GM18505 (cell line): ENCODE data around the gene LRRC4B.

Experiments used
- ATAC-seq: cut with Tn5 transposase; IDR thresholded peaks from one replicate; pipeline ENCODE4 v1.9.1; 2021; ENCODE audit not compliant: unreplicated experiment
- POLR2A ChIP-seq: IDR thresholded peaks from 4 replicates; pipeline ENCODE4 v1.6.1; 2011; ENCODE audit warnings: borderline replicate concordance; ENCODE audit not compliant: insufficient read depth, insufficient read length; ENCODE audit errors: extremely low read depth

Gene LRRC4B

DNA sequence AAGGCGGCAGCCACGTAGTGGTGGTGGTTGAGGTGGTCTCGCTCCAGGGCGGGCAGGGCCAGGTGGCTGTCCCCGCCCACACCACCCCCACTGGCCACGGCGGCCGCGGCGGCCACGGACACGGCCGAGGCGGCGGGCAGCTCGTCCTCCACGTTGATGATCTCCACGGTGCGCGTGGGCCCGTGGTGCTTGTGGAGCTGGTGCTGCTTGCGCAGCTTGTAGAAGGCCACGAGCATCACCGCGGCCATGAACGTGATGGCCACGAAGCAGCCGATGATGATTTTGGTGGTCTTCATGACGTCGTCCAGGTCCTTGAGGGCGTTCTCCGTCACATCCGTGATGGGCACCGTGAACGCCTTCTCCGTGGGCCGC is 50.5 kb downstream of the LRRC4B start:
- no peak for ATAC-seq

DNA sequence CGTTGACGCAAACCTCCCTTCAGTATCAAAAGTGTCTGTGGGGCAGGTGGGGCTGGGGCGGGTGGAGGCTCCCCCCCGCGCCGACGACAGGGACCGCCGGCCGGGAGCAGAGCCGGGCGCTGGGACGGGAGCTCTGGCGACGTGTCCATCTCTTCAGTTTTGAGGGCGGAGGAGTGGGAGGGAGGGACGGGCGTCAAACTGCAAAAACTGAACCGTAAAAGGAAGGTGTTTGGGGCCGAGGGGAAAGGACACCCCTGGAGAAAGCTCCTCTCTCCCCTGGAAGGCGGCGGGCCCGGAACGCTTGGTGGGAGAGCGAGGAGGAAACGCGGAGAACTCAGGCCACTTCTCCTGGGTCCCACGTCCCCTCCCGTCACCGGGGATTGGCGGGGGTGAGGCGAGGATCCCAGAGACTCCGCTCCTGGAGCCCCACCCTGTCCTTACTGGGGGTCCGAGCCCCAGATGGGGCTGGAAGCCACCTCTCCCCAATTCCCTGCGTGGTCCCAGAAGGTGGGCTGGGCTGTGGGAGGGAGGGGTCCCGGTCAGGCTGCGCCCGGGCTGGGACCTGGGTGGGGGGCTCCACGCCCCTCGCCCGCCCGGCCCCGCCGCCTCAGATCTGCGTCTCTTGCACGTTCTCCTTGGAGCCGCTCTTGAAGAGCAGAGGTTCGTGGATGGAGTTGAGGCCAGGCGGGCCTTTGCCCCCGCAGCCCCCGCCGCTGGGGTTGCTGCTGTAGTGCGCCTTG is 51.1 kb downstream of the LRRC4B start:
- no peak for ATAC-seq

More for the DNA sequence above, 50.5 kb downstream of the LRRC4B start:
- TF ChIP-seq POLR2A: no peak

DNA sequence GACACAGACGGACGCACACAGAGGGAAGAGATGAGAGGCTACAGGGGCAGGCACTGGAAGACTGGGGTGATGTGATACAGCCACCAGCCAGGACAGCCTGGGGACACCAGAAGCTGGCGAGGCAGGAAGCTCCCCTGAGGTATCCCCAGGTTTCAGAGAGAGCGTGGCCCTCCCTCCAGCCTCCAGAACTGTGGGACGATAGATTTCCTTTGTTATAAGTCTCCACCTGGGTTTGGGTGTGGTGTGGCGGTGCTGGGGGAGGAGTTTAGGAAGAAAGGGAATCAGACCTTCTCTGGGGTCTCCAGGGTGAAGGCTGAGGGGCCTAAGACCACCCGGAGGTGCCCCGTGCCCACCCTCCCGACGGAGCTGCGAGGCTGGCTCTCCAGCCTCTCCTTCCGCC is 51.8 kb downstream of the LRRC4B start:
- TF ChIP-seq POLR2A: no peak
- ATAC-seq: no peak

More for the DNA sequence above, 51.1 kb downstream of the LRRC4B start:
- TF ChIP-seq POLR2A: no peak

DNA sequence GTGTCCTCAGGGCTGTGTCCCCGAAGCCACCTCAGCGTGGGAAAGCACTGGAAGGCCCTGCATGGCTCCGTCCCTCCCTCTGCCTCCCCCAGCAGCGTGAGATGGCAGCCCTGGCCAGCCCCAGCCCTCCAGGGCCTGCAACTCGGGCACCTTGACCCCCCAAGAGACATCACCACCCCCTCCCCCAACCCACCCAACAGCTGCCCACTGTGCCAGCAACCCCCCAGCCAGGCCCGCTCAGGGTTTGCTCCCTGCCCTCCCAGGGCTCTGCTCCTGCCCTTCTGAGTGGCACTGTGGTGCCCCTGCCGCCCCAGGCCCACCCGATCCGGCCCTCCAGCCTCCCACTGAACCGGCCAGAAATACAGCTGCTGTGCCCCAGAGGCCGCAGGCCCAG is 53.1 kb downstream of the LRRC4B start:
- no peak for ATAC-seq
- no peak for TF ChIP-seq POLR2A

DNA sequence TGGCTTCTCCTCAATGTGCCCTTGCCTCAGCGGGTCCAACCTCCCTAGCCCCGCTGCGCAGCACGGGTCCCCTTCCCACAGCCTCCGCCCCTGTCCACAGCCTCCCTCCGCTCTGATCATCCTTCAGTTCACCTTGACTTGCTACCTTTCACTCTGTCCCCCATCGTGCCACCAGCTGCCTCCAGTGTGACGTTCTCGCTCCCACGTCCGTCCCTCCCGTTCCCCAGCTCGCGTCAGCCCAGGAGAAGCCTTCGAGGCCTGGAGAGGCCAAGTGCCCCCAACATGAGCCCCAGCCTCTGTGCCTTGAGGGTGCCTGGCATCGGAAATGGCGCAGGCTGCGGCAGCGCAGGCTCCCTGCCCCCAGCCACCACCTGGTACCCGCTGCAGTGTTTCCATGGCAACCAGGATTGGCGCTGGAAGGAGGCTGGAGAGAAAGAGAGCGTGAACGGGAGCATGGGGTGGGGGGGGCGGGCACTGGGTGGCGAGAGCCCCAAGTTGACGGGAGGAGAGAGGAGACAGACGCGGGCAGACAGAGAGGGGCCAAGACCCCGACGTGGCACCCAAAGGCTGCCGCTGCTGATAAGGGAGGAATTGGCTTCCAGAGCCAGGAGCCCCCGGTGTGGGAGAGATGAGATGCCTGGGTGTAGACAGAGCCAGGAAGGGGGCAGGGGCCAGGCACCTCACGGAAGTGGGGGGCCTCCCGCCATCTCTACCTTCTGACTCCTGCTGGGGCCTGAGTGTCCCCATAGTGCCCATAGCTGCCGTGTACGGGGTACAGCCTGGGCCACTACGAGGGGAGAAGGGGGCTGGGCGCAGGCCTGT is 53.7 kb downstream of the LRRC4B start:
- no peak for ATAC-seq
- no peak for TF ChIP-seq POLR2A

DNA sequence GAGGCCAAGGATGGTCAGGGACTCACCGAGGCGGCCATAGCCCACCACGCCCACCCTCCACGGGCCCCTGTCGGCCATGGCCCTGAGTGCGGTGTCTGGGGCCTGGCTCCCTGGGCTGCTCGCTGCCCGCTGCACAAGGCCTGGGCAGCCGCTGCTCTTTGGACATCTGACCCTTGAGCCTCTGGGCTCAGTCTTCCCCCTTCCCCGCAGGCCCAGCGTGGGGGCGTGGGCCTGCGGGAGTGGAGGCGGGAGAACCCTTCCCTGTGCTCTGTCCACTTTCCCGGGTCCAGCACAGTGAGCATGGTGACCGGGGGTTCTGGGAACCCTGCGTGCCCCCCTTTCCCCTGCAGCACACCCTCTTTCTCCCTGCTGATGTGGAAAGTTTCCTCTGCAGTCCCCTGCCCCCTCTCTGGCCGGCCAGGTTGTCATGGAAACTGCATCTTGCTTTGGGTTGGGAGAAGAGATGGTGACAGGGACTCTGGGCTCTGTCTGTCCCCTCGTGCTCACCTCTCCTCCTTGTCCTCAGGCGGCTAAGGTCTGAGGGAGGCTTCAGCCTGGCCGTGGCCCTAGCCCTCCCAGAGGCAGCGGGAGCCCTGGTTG is 54.4 kb downstream of the LRRC4B start, which contains the start of gene ASPDH:
ASPDH (minus strand) TSS at position 168 of the 600 bp plus-strand sequence; CDS start at position 78, 90 bp downstream.
- no peak for ATAC-seq
- TF ChIP-seq POLR2A: no peak

DNA sequence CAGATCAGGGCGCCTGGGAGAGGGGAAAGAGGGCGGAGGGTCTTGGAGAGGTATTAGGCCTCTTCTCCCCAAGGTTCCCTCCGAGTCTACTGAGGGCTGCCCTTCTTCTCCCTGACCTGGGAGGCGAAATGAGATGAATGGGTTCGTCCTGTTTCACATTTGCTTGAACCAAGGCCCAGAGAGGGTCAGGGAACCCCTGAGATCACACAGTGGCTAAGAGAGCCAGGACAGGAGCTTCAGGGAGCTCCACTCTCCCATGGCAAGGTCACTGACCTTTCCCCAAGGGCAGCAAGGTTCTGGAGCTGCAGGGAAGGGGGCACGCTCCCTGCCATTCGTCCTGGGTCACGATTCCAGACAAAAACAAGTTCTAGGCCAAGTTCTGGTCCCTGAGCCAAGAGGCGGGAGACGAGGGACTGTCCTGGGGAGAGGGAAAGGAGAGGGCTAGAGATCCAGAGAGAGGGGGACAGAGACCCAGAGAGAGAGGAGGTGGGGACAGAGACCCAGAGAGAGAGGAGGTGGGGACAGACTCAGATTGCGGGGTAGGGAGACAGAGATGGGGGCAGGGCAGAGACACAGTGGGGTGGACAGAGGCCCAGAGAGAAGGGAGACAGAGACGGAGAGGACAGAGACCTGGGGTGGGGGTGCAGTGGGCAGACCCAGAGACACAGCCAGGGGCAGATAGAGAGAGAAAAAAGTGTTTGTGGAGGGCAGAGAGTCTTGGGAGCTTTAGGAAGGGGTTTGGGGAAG is 55.1 kb downstream of the LRRC4B start:
- TF ChIP-seq POLR2A: no peak

DNA sequence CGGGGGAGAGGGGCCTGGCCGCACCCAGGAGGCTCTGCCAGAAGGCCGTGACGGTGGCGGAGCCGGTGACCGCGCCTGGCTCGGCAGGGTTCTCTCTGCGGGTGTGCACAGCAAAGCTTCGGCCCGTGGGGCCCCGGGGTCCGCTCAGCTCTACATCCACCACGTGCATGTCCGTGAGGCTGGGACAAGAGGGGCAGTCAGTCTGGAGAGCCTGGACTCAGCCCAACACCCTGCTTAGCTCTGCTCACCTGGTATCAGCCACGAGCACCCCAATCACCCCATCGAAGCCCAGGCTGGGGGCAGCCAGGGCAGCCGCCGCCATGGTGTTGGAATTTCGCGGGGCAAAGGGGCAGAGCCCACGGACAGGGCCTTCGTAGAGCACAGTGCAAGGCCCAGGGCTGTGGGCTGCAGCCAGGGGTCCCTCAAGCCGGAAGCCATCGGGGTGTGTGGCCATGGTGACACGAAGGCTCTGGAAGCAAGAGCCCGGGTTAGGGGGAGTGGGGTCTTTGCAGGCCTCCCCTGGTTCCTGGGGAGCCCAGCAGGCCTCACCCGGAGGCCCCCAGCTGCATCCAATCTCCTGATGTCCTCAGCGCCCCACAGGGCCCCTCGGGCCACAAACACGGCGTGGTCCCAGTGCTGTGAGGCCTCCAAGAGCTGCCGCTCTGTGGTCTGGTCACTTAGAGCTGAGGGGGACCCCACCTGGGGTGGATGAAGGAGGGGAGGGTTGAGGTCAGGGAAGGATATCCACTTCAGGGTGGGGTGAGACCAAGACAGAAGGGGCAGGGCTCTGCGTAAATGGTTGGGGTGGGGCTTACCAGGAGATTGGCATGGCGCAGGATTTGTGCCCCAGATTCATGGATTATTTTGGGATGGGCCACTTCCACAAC is 55.9 kb downstream of the LRRC4B start:
- no peak for ATAC-seq

More for the DNA sequence above, 55.1 kb downstream of the LRRC4B start:
- ATAC-seq: no peak

DNA sequence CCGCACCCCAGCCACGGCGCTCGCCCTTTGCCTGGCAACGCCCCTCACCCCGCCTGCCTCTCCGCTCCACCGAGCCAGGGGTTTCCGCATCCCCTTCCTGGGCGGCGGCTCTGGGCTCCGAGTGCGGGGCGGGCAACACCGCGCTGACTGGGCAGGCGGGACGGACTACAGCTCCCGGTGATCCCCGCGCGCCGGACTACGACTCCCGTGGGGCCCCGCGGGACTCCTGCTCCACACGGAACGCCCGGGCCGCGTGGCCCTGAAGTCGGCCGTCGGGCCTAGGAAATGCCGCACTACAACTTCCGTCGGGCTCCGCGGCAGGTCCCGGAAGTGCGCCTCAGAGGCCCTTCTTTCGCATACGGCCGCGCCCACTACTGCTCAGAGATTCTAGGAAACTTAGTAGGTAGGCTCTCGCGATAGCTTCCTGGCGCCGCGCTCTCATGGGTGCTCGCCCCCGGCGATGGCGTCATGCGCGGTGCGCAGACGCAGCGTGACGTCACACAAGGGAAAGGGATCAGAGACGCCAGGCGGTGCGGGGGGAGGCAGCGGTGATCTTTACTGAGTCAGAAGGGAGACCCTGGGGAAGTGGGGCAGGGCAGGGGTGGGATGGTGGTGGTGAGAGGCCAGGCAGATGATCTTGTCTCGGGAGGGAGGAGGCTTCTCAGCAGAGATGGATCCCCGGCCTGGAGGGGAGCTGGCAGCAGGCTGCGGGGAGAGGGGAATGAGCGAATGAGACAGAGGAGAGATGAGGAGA is 57.0 kb downstream of the LRRC4B start, which contains the start of gene JOSD2:
JOSD2 (minus strand) TSS at position 123 of the 754 bp plus-strand sequence. CDS start 760 bp downstream, outside the sequence.
- ATAC-seq: peak; percentile 83
- peak; percentile 47 for TF ChIP-seq POLR2A

More for the DNA sequence above, 55.9 kb downstream of the LRRC4B start:
- no peak for TF ChIP-seq POLR2A

DNA sequence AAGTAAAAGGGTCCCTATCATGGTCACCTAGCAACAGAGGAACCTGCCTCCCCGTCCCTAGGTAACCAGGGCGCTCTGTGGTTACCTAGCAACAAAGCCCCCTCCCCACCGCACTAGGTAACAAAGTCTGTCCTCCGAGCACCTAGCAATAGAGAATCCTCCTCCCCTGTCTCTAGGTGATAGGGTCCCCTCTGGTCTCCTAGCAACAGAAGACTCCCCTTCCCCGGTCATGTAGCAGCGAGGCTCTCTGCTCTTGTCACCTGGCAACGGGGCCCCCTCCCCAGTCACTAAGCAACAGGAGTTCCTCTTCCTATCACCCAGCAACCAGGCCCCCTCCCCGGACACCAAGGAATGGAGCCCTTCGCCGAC is 57.6 kb downstream of the LRRC4B start:
- no peak for TF ChIP-seq POLR2A
- no peak for ATAC-seq

DNA sequence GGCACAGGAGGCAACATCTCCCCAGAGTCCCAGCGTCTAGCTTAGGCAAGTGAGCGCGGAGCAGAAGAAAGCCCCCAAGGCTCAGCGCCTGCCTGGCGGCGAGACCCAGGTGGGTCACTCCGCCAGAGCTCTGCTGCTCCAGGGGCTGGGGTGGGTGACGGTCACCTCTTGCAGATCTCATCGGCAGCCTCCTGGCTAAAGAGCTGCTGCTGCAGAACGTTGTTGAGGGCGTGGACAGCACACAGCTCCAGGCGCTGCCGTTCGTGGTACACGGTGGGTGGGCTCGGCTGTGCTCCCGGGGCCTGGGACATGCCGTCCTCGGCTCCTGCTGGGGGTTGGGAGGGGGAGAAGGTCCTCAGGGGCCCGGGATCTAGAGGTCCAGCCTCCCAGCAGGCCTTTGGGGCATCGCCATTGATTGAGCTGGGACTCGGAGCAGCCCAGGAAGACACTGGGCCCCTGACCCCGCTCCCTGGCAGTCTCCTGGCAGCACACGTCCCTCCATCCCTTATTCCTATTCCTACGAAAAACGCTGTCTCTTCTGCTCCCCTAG is 58.0 kb downstream of the LRRC4B start:
- no peak for ATAC-seq
- no peak for TF ChIP-seq POLR2A

DNA sequence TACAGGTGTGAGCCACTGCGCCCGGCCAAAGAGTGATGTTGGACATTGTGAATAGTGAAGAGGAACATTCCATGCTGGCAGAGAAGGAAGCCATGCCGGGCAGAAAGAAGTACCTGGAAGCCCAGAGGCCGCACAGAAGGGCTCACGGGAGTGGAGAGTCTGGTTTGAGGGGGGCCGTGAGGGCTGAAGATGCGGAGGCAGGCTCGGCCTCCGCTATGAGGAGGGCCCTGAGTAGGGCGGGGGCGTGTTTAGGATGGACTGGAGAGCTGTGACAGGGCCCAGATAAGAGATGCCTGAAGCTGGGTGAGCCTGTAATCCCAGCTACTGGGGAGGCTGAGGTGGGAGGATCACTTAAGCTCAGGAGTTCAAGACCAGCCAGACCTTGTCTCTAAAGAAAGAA is 58.9 kb downstream of the LRRC4B start:
- TF ChIP-seq POLR2A: no peak
- ATAC-seq: no peak

DNA sequence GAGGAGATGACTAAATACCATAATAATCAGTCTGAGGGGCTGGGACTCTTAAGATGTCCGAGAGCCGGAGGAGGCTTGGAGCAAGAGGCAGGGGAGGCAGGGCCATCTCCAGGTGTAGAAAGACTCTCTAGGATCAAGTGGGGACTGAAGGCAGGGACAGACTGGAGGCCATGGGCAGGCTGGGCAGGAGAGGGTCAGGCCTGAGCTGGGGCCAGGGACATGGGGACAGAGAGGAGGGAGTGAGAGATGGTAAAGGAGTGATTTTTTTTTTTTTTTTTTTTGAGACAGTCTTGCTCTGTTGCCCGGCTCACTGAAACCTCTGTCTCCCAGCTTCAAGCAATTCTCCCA is 59.4 kb downstream of the LRRC4B start:
- TF ChIP-seq POLR2A: no peak
- no peak for ATAC-seq
